Fibroblast of pulmonary artery (primary cell): Measurements from ENCODE around the gene TFPI.

Experiments used
- DNase-seq: peaks from one replicate; pipeline ENCODE4 v3.0.0-alpha.2; 2010; ENCODE audit warnings: low read depth
- H3K4me3 ChIP-seq: replicated peaks from 2 replicates; pipeline ENCODE4 v1.5.1; 2011; ENCODE audit warnings: low read depth, mild to moderate bottlenecking, control low read depth, low read length, moderate library complexity
- TF ChIP-seq, protein P1 (sequence below): IDR thresholded peaks from 2 replicates; pipeline ENCODE4 v1.5.1; 2011; ENCODE audit warnings: mild to moderate bottlenecking, control low read depth, low read length, inconsistent platforms; ENCODE audit errors: missing control alignments

The TFPI gene

DNA sequence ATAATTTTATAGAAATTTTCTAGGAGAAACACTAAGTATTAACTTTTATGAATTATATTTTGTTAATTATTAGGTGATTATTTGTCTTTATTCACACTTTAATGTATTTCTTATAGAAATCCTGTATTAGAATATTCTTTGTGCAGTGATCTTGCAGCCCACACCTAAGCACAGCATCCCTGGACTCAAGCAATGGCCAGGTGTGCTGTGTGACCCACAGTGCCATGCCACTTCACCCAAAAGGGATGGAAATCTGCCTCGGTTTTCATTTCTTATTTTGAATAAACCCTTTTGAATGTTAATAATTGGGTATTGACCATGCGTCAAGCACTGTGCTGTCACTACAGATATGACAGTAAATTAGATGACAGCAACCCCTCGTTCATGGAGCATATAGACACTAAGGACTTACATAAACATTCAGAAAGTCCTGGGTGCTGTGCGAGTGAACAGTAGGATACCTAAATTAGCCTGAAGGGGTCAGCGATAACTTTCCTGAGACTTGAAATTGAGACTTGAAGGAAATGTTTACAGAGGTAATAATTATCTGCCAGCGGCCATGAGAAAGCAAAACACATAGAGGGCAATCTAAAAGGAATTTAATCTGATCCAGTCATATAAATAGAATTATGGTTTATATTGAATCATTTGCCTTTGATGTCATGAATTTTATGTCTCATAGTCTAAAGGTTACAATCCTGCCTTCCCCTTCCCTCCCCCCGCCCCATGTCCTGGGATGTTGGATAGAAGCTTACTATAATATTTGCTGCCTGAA lies 53.5 kb downstream of the TFPI start:
- H3K4me3 ChIP-seq, result no peak overlapping the region
- TF ChIP-seq, protein P1, sequence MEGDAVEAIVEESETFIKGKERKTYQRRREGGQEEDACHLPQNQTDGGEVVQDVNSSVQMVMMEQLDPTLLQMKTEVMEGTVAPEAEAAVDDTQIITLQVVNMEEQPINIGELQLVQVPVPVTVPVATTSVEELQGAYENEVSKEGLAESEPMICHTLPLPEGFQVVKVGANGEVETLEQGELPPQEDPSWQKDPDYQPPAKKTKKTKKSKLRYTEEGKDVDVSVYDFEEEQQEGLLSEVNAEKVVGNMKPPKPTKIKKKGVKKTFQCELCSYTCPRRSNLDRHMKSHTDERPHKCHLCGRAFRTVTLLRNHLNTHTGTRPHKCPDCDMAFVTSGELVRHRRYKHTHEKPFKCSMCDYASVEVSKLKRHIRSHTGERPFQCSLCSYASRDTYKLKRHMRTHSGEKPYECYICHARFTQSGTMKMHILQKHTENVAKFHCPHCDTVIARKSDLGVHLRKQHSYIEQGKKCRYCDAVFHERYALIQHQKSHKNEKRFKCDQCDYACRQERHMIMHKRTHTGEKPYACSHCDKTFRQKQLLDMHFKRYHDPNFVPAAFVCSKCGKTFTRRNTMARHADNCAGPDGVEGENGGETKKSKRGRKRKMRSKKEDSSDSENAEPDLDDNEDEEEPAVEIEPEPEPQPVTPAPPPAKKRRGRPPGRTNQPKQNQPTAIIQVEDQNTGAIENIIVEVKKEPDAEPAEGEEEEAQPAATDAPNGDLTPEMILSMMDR, result peak; percentile 33
- DNase-seq, result peak; percentile 69

DNA sequence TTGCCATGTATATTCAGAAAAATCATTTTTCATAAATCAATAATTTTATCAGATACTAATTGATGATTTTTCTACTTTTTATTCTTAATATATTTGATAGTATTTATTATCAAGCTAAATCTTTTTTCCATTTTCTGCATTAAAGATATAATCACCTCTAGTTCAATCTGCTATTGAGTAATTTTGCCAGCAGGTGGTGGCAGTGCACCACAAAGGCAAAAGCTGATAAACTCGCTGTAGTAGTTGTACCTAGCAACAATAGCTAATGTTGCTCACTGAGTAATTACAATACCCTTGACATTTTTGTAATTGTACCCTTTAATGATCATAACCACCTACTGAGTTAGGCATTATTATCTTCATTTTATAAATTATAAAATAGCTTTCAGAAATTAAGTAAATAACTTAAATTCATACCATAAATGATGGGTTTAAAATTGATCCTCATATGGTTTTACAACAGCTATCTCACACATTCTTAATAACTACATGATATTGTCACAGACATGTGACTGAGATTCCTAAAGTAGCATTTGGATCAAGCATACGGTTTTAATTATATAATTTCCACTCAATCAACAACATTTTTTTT lies 54.2 kb downstream of the TFPI start:
- no peak overlapping the region for H3K4me3 ChIP-seq
- peak; percentile 76 for DNase-seq

DNA sequence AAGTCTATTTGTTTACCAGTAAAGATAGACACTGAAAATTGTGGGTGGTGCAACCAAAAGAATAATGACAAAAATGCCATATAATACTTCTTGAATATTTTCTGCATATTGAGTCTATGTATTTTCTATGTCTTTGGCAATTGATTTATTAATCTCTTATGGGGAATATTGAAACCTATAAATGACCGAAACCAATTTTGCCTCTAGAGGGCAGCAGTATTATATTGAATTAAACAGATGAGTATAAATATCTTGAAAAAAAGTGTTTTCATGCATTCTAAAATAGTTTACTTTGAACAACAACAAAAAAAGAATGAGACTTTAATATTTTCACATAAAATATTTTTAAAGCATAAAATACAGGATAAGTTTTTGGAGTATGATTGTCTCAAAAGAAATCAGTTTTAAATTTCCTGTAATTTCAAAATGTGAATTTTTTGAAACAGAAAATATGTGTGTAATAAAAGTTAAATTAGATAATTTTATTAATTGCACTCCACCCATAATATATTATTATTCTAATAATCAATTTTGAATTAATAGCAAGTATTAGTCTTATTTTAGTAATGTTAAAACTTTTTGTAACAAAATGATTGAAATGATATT lies 56.3 kb downstream of the TFPI start:
- no peak overlapping the region for H3K4me3 ChIP-seq
- TF ChIP-seq, protein P1, result peak; percentile 50
- peak; percentile 38 for DNase-seq

More for the DNA sequence above, 54.2 kb downstream of the TFPI start:
- TF ChIP-seq, protein P1, result peak; percentile 69

DNA sequence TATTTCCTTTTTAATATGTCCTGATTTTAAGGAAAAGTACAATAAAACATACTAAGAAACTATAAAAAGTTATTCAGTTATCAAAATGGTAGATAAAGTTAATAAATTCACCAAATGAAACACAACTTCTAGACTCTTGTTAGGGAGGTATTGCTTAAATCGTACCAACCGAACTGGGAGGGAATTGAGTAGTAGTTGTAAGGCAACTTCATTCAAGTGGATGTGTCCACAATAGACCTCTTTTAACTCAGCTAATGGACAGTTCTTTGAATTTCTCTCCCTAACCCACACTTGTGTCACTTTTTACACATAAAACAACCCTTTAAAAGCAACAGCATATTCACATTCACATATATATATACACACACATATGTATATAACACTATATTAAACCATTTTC lies 57.1 kb downstream of the TFPI start:
- TF ChIP-seq, protein P1, result no peak
- H3K4me3 ChIP-seq, result no peak overlapping the region
- DNase-seq, result no peak

DNA sequence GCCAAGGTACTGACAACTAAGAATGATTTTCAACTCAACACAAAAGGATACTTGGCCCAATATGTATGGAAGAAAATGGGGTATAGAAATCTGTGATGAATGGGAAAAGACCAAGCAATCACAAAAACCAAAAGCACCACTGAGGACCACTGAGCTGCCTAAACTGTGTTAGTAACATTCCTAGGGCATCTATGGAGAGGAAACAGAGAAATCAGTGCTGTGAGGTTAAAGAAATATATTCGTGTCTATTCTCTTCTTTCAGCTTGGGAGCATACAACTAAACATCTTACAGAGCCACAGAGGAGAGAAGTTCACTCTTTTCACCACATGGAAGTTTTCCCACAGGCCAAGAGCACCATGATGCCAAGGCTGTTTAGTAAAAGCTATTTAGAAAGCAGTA lies 58.9 kb downstream of the TFPI start:
- no peak overlapping the region for H3K4me3 ChIP-seq
- TF ChIP-seq, protein P1, result no peak
- no peak for DNase-seq

DNA sequence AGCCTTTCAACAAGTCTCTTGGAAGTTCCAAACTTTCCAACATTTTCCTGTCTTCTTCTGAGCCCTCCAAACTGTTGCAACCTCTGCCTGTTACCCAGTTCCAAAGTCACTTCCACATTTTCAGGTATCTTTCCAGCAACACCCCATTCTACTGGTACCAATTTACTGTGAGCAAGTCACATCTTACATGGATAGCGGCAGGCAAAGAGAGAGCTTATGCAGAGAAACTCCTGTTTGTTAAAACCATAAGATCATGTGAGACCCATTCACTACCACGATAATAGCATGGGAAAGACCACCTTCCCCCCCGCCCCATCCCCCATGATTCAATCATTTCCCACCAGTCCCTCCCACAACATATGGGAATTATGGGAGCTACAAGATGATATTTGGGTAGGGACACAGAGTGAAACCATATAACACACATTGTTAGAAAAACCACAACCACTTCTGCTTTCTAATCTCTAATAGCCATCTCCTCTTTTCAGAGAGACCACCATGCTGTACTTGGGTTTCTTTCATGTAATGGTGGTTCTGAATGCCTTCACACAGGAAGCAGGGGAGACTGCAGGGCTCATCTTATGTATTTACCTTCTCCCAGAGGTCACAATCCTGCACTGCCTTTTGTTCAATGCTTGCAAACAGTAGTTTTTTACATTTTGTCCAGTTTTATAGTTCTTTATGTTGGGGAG lies 60.2 kb downstream of the TFPI start:
- no peak overlapping the region for H3K4me3 ChIP-seq
- TF ChIP-seq, protein P1, result no peak
- no peak for DNase-seq
